HepG2 (cell line): Measurements from ENCODE around the gene OSBPL10. TPM values are rescaled to one million over a fixed set of nuclear protein-coding genes. Genes with fewer than 3 reads are reported as not detected.

Experiments used
- ATAC-seq: fragments of 200-7000 bp; cut with Tn5 transposase; 3 replicates; pipeline ENCODE4 v1.9.1; 2020; ENCODE audit warnings: mild to moderate bottlenecking, moderate library complexity
- BruUV-seq: library from RNA; stranded (reverse); fragments of 400-500 nt; replicated peaks from 2 replicates; lab custom pipeline; 2021; lab: Mats Ljungman, UMichigan
- CTCF ChIA-PET: fragments of 300-600 bp; formaldehyde crosslinking; extraction: SDS; loops from one replicate; lab custom pipeline; 2021; ENCODE audit warnings: low total read pairs, inconsistent platforms, low intra/inter-chr PET ratio; lab: Yijun Ruan, JAX
- POLR2A ChIA-PET: fragments of 350-600 bp; sonication (Branson Sonifier 250); formaldehyde crosslinking; loops from one replicate; lab custom pipeline; 2020; ENCODE audit warnings: antibody characterized with exemption, inconsistent platforms; lab: Yijun Ruan, JAX
- DNase-seq: peaks from one replicate; pipeline ENCODE4 v3.0.0-alpha.2; 2015; ENCODE audit warnings: low spot score
- FAIRE-seq: peaks from 3 replicates; lab custom pipeline; 2011; peaks lifted over from hg19 to GRCh38; lab: Jason Lieb, UNC
- H2AFZ ChIP-seq: one replicate; pipeline ENCODE4 v1.6.1; 2011; ENCODE audit warnings: low read length, inconsistent platforms
- H3K27ac ChIP-seq: fragments of 300-600 bp; 3 replicates; pipeline ENCODE4 v1.8.0; 2011; ENCODE audit warnings: mixed run types, mild to moderate bottlenecking, mixed read lengths, low read length, inconsistent platforms; ENCODE audit not compliant: insufficient read depth; ENCODE audit errors: extremely low read length
- H3K27me3 ChIP-seq, 2 experiments: fragments of 200-600 bp in 1 of 2; 2 replicates in 1 of 2; 3 replicates in 1 of 2; pipeline versions ENCODE4 v1.6.0 to v1.8.0; 2011; ENCODE audit warnings: low read length in 2 of 2, mild to moderate bottlenecking in 2 of 2, moderate library complexity in 2 of 2, inconsistent platforms in 1 of 2; ENCODE audit not compliant: insufficient read depth in 2 of 2, control insufficient read depth in 1 of 2
- H3K36me3 ChIP-seq, 2 experiments: fragments of 200-600 bp in 1 of 2; replicated peaks in 1 of 2; 2 replicates in 1 of 2; 3 replicates in 1 of 2; pipeline versions ENCODE4 v1.5.1 to v1.8.0; 2011; ENCODE audit warnings: low read length in 2 of 2, inconsistent platforms in 1 of 2; ENCODE audit not compliant: insufficient read depth in 2 of 2, control insufficient read depth in 1 of 2
- H3K4me1 ChIP-seq: 2 replicates; pipeline ENCODE4 v1.5.1; 2012; ENCODE audit warnings: low read length, inconsistent platforms; ENCODE audit not compliant: insufficient read depth
- H3K4me2 ChIP-seq: 2 replicates; pipeline ENCODE4 v1.6.0; 2011; ENCODE audit warnings: low read depth, low read length, inconsistent platforms
- H3K4me3 ChIP-seq, 3 experiments: fragments of 200-600 bp in 1 of 3; sonication (generic), shearing (Covaris generic) in 1 of 3; replicated peaks in 1 of 3; 2 replicates each; pipeline ENCODE4 v1.5.1; 2011 to 2016; ENCODE audit warnings: low read length in 3 of 3, inconsistent platforms in 2 of 3, low read depth in 2 of 3, mild to moderate bottlenecking in 2 of 3, control low read depth in 1 of 3, mixed read lengths in 1 of 3; ENCODE audit not compliant: insufficient read depth in 1 of 3
- H3K79me2 ChIP-seq: one replicate; pipeline ENCODE4 v1.6.1; 2011; ENCODE audit warnings: low read length, inconsistent platforms; ENCODE audit not compliant: insufficient read depth
- H3K9ac ChIP-seq: 2 replicates; pipeline ENCODE4 v1.6.0; 2011; ENCODE audit warnings: mild to moderate bottlenecking, low read depth, low read length, inconsistent platforms; ENCODE audit not compliant: insufficient read depth
- H3K9me3 ChIP-seq: 2 replicates; pipeline ENCODE4 v1.5.1; 2012; ENCODE audit warnings: mild to moderate bottlenecking, low read length
- H4K20me1 ChIP-seq: 2 replicates; pipeline ENCODE4 v1.6.0; 2011; ENCODE audit warnings: inconsistent platforms, mild to moderate bottlenecking, low read length, moderate library complexity; ENCODE audit not compliant: insufficient read depth
- EED ChIP-seq: sonication (generic); formaldehyde crosslinking; IDR thresholded peaks from 2 replicates; pipeline ENCODE4 v1.5.0; 2020; ENCODE audit warnings: mild to moderate bottlenecking, missing genetic modification reagents
- GPN1 ChIP-seq: sonication (generic); formaldehyde crosslinking; IDR thresholded peaks from 2 replicates; pipeline ENCODE4 v1.5.1; 2020; ENCODE audit warnings: missing genetic modification reagents, borderline replicate concordance
- MED8 ChIP-seq: sonication (generic); formaldehyde crosslinking; IDR thresholded peaks from 2 replicates; pipeline ENCODE4 v1.8.1; 2023; ENCODE audit warnings: mild to moderate bottlenecking, missing genetic modification reagents; ENCODE audit not compliant: insufficient replicate concordance
- NR2F2 ChIP-seq: IDR thresholded peaks from 2 replicates; pipeline ENCODE4 v1.6.1; 2012; ENCODE audit warnings: low read depth, inconsistent platforms, borderline replicate concordance
- PAX8 ChIP-seq: sonication (generic); formaldehyde crosslinking; IDR thresholded peaks from 2 replicates; pipeline ENCODE4 v1.8.0; 2022; ENCODE audit warnings: mild to moderate bottlenecking, missing genetic modification reagents, borderline replicate concordance
- PCBP2 ChIP-seq: fragments of 200-400 bp; formaldehyde crosslinking; optimal IDR thresholded peaks from 2 replicates; pipeline ENCODE3; 2018; ENCODE audit warnings: low read length, low read depth; ENCODE audit not compliant: poor library complexity, severe bottlenecking
- ZNF460 ChIP-seq: sonication (generic); formaldehyde crosslinking; IDR thresholded peaks from 2 replicates; pipeline ENCODE4 v1.5.1; 2020; ENCODE audit warnings: missing genetic modification reagents, mild to moderate bottlenecking, borderline replicate concordance
- ZNF547 ChIP-seq: sonication (generic); formaldehyde crosslinking; IDR thresholded peaks from 2 replicates; pipeline ENCODE4 v1.5.1; 2020; ENCODE audit warnings: mild to moderate bottlenecking, missing genetic modification reagents
- ZNF749 ChIP-seq: sonication (generic); formaldehyde crosslinking; IDR thresholded peaks from 2 replicates; pipeline ENCODE4 v1.8.0; 2022; ENCODE audit warnings: mild to moderate bottlenecking, missing genetic modification reagents, moderate library complexity, borderline replicate concordance
- ZNF883 ChIP-seq: sonication (generic); formaldehyde crosslinking; IDR thresholded peaks from 2 replicates; pipeline ENCODE4 v1.5.1; 2020; ENCODE audit warnings: mild to moderate bottlenecking, missing genetic modification reagents; ENCODE audit errors: not compliant biosample characterization
- WGBS: methylation state at CpG from one replicate; pipeline ENCODE4 v1.1.6; 2017; ENCODE audit warnings: low lambda C conversion rate; 5-methylcytosine and 5-hydroxymethylcytosine counted together
- in situ Hi-C: cut with HindIII; loops from 2 replicates; pipeline ENCODE4 v1.10.0; 2017; ENCODE audit warnings: low pct_unique_long_range_greater_than_20kb; ENCODE audit not compliant: extremely low pct_ligation_motif_present
- intact Hi-C: fragments of 100-400 bp; cut with micrococcal nuclease; formaldehyde crosslinking; loops from one replicate; pipeline ENCODE4 v1.10.0; 2022; ENCODE audit not compliant: unreplicated experiment
- polyA plus RNA-seq, 8 experiments: library from polyadenylated mRNA; depleted of rRNA in 3 of 8; stranded (reverse) in 7 of 8; unstranded in 1 of 8; fragments of >200 nt; fragmentation: Illumina TruSeq in 4 of 8; extraction: Trizol in 4 of 8; gene quantifications; 2 replicates each; pipeline versions ENCODE4 v1.2.1 to v1.2.3, GENCODE V29; 2011 to 2016; ENCODE audit warnings: low read depth in 4 of 8, missing spikeins in 1 of 8, mixed read lengths in 1 of 8; ENCODE audit not compliant: insufficient read depth in 1 of 8
- total RNA-seq, 5 experiments: library from RNA; depleted of rRNA; stranded (reverse); fragments of >200 nt; fragmentation: Illumina TruSeq; extraction: Trizol; gene quantifications; 2 replicates each; pipeline ENCODE4 v1.2.3, GENCODE V29; 2016; ENCODE audit warnings: low read depth in 1 of 5
- TF ChIP-seq, protein P1 (sequence below): sonication (generic); formaldehyde crosslinking; IDR thresholded peaks from 2 replicates; pipeline ENCODE4 v1.8.0; 2022; ENCODE audit warnings: missing genetic modification reagents, mild to moderate bottlenecking, borderline replicate concordance

Gene OSBPL10
- total and polyA plus RNA-seq, 2 of the 13 experiments (the other 11 are each of a cell fraction or from before 2014, with no cell fraction given): 10.3 to 28.6 TPM

DNA sequence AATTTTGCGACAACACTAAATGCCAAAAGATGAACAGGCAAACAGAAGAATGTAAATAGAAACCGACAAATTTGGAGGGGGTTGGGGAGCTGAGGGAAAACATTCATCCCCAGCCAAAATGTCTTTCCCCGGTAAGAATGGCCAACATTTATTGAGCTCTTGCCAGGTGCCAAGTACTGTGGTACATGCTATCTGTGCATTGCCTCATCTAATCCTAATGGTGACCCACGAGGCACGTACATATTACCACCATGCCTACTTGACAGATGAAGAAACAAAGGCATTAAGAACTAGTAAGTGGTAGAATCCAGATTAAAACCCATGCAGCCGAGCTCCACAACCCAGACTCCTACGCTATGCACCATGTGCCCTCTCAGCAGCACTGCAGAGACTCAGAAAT, 242.7 kb downstream of the OSBPL10 start:
- TF ChIP-seq ZNF547 (CRISPR knock-in tag): no peak
- no peak for TF ChIP-seq GPN1
- no peak for TF ChIP-seq ZNF460 (CRISPR knock-in tag)
- TF ChIP-seq PCBP2: no peak
- TF ChIP-seq NR2F2: no peak
- no peak for TF ChIP-seq ZNF883 (CRISPR knock-in tag)
- no peak for TF ChIP-seq ZNF749 (CRISPR knock-in tag)
- no peak for TF ChIP-seq EED (CRISPR knock-in tag)
- no peak for TF ChIP-seq PAX8 (CRISPR knock-in tag)
- TF ChIP-seq, protein P1, sequence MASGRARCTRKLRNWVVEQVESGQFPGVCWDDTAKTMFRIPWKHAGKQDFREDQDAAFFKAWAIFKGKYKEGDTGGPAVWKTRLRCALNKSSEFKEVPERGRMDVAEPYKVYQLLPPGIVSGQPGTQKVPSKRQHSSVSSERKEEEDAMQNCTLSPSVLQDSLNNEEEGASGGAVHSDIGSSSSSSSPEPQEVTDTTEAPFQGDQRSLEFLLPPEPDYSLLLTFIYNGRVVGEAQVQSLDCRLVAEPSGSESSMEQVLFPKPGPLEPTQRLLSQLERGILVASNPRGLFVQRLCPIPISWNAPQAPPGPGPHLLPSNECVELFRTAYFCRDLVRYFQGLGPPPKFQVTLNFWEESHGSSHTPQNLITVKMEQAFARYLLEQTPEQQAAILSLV (CRISPR knock-in tag): no peak
- no peak for TF ChIP-seq MED8 (CRISPR knock-in tag)
- WGBS: 90% methylated on average over 7 of the region's 7 CpGs
- H3K4me2 ChIP-seq: no peak overlapping the region
- H2AFZ ChIP-seq: no peak overlapping the region
- in situ Hi-C loops (no loop called here), intact Hi-C loops (no loop called here)
- BruUV-seq: no TSS peak
- DNase-seq (no peak), FAIRE-seq (no peak), ATAC-seq (no peak)
- ChIA-PET CTCF (no interaction called here), POLR2A (interaction anchor here (1.0 kb wide), 1 partner anchor 13 kb away, joined by 3 read pairs; no protein-coding TSS in a partner anchor)
- 0 out of 2 replicates have a peak, but pooled peaks cover 2% of the 10 kb centered on the region for H4K20me1 ChIP-seq
- H3K36me3 ChIP-seq: peaks cover 2 to 3% of the 10 kb centered on the region in 2 experiments; a peak in 2 of 5 replicates
- H3K9ac ChIP-seq: no peak overlapping the region
- H3K27me3 ChIP-seq: no peaks in the 10 kb centered on the region
- no peaks in the 10 kb centered on the region for H3K9me3 ChIP-seq
- no peaks in the 10 kb centered on the region for H3K79me2 ChIP-seq
- no peak overlapping the region for H3K27ac ChIP-seq
- H3K4me1 ChIP-seq: no peaks in the 10 kb centered on the region
- no peak overlapping the region for H3K4me3 ChIP-seq
